ENCODE data around the gene ANGPT4. TPM values are rescaled to one million over a fixed set of nuclear protein-coding genes. Genes with fewer than 3 reads are reported as not detected.

The ANGPT4 gene
- total and polyA plus RNA-seq, 2 of the 8 experiments (the other 6 are each of a cell fraction or from before 2014, with no cell fraction given), result 0.07 to 0.33 TPM

DNA sequence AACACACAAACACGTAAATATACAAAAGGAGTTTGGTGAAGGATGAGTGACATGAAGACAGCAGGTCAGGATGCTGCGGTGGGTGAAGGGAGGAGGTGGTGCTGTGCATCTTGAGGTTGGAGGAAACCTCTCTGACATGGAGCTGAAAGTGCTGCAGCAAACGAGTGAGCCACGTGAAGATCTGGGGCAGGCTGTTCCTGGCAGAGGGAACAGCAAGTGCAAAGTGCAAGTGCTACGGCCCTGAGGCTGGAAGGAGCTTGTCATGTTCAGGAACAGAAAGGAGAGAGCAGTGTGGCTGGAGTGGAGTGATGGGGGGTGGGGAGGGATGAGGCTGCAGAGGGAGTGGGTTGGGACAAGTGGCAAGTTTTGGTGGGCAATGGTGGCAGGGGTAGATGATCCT lies 24.8 kb upstream of the ANGPT4 start:
- WGBS, 2 experiments (ENCODE audit: extremely low coverage in 1 of 2, insufficient coverage in 1 of 2, insufficient read length in 1 of 2, insufficient replicate concordance in 2 of 2, low coverage in 1 of 2, low lambda C conversion rate in 2 of 2, missing lambda C conversion rate in 1 of 2), result 98% methylated on average over 5 of the region's 5 CpGs; no CpG with 5 or more reads in 1 of the 2 experiments
- no peak overlapping the region for H3K4ac ChIP-seq (replicated peaks; ENCODE audit: insufficient read length, low read depth, low read length)
- H2AFZ ChIP-seq (ENCODE audit: low read length), result no peak overlapping the region
- no peak overlapping the region for H3K18ac ChIP-seq (ENCODE audit: extremely low read depth, low read length)
- H4K20me1 ChIP-seq (replicated peaks in 1 of 2; ENCODE audit: control insufficient read depth in 1 of 2, insufficient read depth in 2 of 2, low read length in 2 of 2), result no peaks in the 10 kb centered on the region
- no peak overlapping the region for H3K4me3 ChIP-seq (ENCODE audit: extremely low read depth in 1 of 4, insufficient read depth in 2 of 4, low read depth in 3 of 4, low read length in 4 of 4)
- no peak overlapping the region for H3K23ac ChIP-seq (ENCODE audit: insufficient read length)
- H3K14ac ChIP-seq (ENCODE audit: insufficient read length), result no peak overlapping the region
- no peak overlapping the region for H3K4me2 ChIP-seq (ENCODE audit: insufficient read depth in 1 of 2, low read depth in 2 of 2, low read length in 2 of 2)
- FAIRE-seq (no peak), DNase-seq (ENCODE audit: low read depth in 1 of 2, low spot score in 2 of 2) (no peak)
- no peak overlapping the region for H2BK20ac ChIP-seq (ENCODE audit: low read length)
- H4K5ac ChIP-seq (ENCODE audit: insufficient read length, low read depth, low read length), result no peak overlapping the region
- CTCF ChIA-PET (ENCODE audit: partially characterized antibody), result interaction anchor here (1.0 to 8.5 kb wide), 3 partner anchors 15 to 125 kb away, joined by 4 to 83 read pairs (median 8); no protein-coding TSS in a partner anchor
- no peaks in the 10 kb centered on the region for H3K79me2 ChIP-seq (ENCODE audit: control insufficient read depth in 1 of 2, insufficient read depth in 2 of 2, low read length in 2 of 2)
- peaks cover 0 to 14% (median 8%) of the 10 kb centered on the region in 4 experiments; a peak in 5 of 7 replicates for H3K4me1 ChIP-seq (replicated peaks in 1 of 4; ENCODE audit: control insufficient read depth in 3 of 4, insufficient read depth in 4 of 4, low read length in 3 of 4)
- no peaks in the 10 kb centered on the region for H3K9me3 ChIP-seq (ENCODE audit: insufficient read depth in 2 of 2, low read depth in 1 of 2, low read length in 1 of 2)
- no peak overlapping the region for H2BK5ac ChIP-seq (ENCODE audit: low read depth, low read length)
- H2BK12ac ChIP-seq (ENCODE audit: low read depth, low read length), result peak overlapping the region; percentile 70; the same call in 1 of the 2 replicates
- no peak overlapping the region for H3K27ac ChIP-seq (ENCODE audit: low read depth, low read length)
- H3K23me2 ChIP-seq (ENCODE audit: low read depth, low read length), result no peaks in the 10 kb centered on the region
- no peak overlapping the region for H2BK120ac ChIP-seq (replicated peaks; ENCODE audit: low read depth, low read length)
- H3K27me3 ChIP-seq (replicated peaks in 1 of 4; ENCODE audit: control insufficient read depth in 3 of 4, extremely low read depth in 1 of 4, insufficient read depth in 3 of 4, low read length in 3 of 4), result no peaks in the 10 kb centered on the region
- no peaks in the 10 kb centered on the region for H3K79me1 ChIP-seq (ENCODE audit: low read depth, low read length)
- no peaks in the 10 kb centered on the region for H3K36me3 ChIP-seq (ENCODE audit: control insufficient read depth in 2 of 4, insufficient read depth in 4 of 4, low read length in 3 of 4)
- no peak overlapping the region for H3K56ac ChIP-seq (replicated peaks; ENCODE audit: insufficient read length, low read depth, low read length)
- H2AK5ac ChIP-seq (ENCODE audit: low read depth, low read length), result 0 out of 2 replicates have a peak overlapping the region, but pooled peaks have one; percentile 7
- no peak overlapping the region for H4K8ac ChIP-seq (ENCODE audit: extremely low read depth, insufficient read depth, low read length)
- H2BK15ac ChIP-seq (ENCODE audit: low read length), result 0 out of 2 replicates have a peak overlapping the region, but pooled peaks have one; percentile 25
- no peak overlapping the region for H4K91ac ChIP-seq (replicated peaks; ENCODE audit: insufficient read length, low read length)
- POLR2A ChIA-PET (ENCODE audit: partially characterized antibody), result interaction anchor here (1.1 kb wide), 1 partner anchor 14 kb away, joined by 3 read pairs; no protein-coding TSS in a partner anchor
- no peak overlapping the region for H3K9ac ChIP-seq (replicated peaks in 1 of 4; ENCODE audit: extremely low read depth in 1 of 4, low read depth in 3 of 4, low read length in 3 of 4)
- no peak for TF ChIP-seq BRCA1 (IDR thresholded peaks at IDR 0.05; ENCODE audit: low read depth, low read length)
